NCI-H2081 (cell line): Measurements from ENCODE around the gene TMEM81.

ENCODE experiments used
- DNase-seq, 2 experiments: peaks; one replicate each; lab custom pipeline; 2025; lab: John Stamatoyannopoulos, UW

The TMEM81 gene

GRCh38 chr1:205084360-205084759 lies at the start of gene TMEM81:
TSS of gene TMEM81 (minus strand) at chr1:205084460. CDS start at chr1:205084320, 140 bp downstream.
- DNase-seq, result no peak

GRCh38 chr1:205133287-205133686 lies 49.0 kb upstream of the TMEM81 start:
- DNase-seq, result no peak

GRCh38 chr1:205129447-205130029 lies 45.3 kb upstream of the TMEM81 start:
- DNase-seq, result no peak

- no peak for DNase-seq
These were observed 43.8 kb upstream of the TMEM81 start for GRCh38 chr1:205128050-205128449.

- DNase-seq, result no peak
These were observed 43.4 kb upstream of the TMEM81 start for GRCh38 chr1:205127646-205128045.

GRCh38 chr1:205124726-205125125 lies 40.5 kb upstream of the TMEM81 start:
- DNase-seq, result no peak

- no peak for DNase-seq
These were observed 38.2 kb upstream of the TMEM81 start for GRCh38 chr1:205122489-205122882.

GRCh38 chr1:205121660-205122488 lies 37.6 kb upstream of the TMEM81 start, which contains the start of gene RBBP5:
TSS of gene RBBP5 (minus strand) at chr1:205121978. CDS start at chr1:205121873, 105 bp downstream.
- DNase-seq, result peak; percentile 97 to 98

- no peak for DNase-seq
These were observed 34.5 kb upstream of the TMEM81 start for GRCh38 chr1:205118752-205119151.

- DNase-seq, result no peak
These were observed 27.1 kb upstream of the TMEM81 start for GRCh38 chr1:205111354-205111753.

GRCh38 chr1:205109711-205110110 lies 25.5 kb upstream of the TMEM81 start:
- no peak for DNase-seq

- DNase-seq, result no peak
These were observed 25.0 kb upstream of the TMEM81 start for GRCh38 chr1:205109269-205109668.

GRCh38 chr1:205108464-205108863 lies 24.2 kb upstream of the TMEM81 start:
- DNase-seq, result no peak

- DNase-seq, result no peak
These were observed 23.1 kb upstream of the TMEM81 start for GRCh38 chr1:205107327-205107726.

- DNase-seq, result no peak
These were observed 18.1 kb upstream of the TMEM81 start for GRCh38 chr1:205102404-205102803.

GRCh38 chr1:205098242-205098641 lies 14.0 kb upstream of the TMEM81 start:
- no peak for DNase-seq

- no peak for DNase-seq
These were observed 11.2 kb upstream of the TMEM81 start for GRCh38 chr1:205095422-205095821.

GRCh38 chr1:205091043-205091740 lies 6.9 kb upstream of the TMEM81 start:
- no peak for DNase-seq

- DNase-seq, result no peak
These were observed 4.1 kb upstream of the TMEM81 start for GRCh38 chr1:205088341-205088740.

- no peak for DNase-seq
These were observed 1.8 kb downstream of the TMEM81 start for GRCh38 chr1:205082431-205082830.

GRCh38 chr1:205077934-205078311 lies 6.3 kb downstream of the TMEM81 start:
- no peak for DNase-seq

GRCh38 chr1:205077158-205077933 lies 6.9 kb downstream of the TMEM81 start:
- no peak for DNase-seq
